22Rv1 (cell line): ENCODE data around the gene SLC30A10.

ENCODE experiments used
- ZFX ChIP-seq: fragments of 450-650 bp; IDR thresholded peaks from 2 replicates; pipeline ENCODE4 v1.6.1; 2017; ENCODE audit warnings: antibody characterized with exemption, borderline replicate concordance
- TF ChIP-seq, protein P1 (sequence below): fragments of 450-650 bp; IDR thresholded peaks from 2 replicates; pipeline ENCODE4 v1.5.1; 2017; ENCODE audit warnings: mild to moderate bottlenecking

DNA sequence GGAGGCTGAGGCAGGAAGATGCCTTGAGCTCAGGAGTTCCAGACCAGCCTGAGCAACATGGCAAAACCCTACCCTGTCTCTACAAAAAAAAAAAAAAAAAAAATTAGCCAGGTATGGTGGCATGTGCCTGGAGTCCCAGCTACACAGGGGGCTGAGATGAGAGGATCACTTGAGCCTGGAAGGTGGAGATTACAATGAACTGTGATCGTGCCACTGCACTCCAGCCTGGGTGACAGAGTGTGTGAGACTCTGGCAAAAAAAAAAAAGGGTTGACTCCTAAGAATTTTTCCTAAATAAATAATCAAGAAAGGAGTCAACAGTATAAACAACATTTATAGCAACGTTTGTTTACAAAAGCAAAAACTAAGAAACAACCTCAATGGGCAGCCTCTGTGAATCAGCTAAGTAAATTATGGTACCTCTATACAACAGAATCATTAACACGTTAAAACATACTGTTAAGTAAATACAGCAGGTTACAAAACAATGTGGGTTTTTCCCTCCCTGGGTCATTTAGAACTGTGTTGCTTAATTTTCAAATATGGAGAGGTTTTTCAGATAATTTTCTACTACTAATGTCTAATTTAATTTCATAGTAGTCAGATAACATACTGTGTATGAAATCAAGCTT, 56.8 kb downstream of the SLC30A10 start:
- TF ChIP-seq, protein P1, sequence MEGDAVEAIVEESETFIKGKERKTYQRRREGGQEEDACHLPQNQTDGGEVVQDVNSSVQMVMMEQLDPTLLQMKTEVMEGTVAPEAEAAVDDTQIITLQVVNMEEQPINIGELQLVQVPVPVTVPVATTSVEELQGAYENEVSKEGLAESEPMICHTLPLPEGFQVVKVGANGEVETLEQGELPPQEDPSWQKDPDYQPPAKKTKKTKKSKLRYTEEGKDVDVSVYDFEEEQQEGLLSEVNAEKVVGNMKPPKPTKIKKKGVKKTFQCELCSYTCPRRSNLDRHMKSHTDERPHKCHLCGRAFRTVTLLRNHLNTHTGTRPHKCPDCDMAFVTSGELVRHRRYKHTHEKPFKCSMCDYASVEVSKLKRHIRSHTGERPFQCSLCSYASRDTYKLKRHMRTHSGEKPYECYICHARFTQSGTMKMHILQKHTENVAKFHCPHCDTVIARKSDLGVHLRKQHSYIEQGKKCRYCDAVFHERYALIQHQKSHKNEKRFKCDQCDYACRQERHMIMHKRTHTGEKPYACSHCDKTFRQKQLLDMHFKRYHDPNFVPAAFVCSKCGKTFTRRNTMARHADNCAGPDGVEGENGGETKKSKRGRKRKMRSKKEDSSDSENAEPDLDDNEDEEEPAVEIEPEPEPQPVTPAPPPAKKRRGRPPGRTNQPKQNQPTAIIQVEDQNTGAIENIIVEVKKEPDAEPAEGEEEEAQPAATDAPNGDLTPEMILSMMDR: no peak
- no peak for TF ChIP-seq ZFX
